Upper lobe of right lung (tissue), 1 donor: ENCODE results near the gene OR2D2. TPM values are rescaled to one million over a fixed set of nuclear protein-coding genes. Genes with fewer than 3 reads are reported as not detected.

Source experiments
- ATAC-seq: fragments of 200-7000 bp; cut with Tn5 transposase; one replicate; pipeline ENCODE4 v1.9.1; 2020; ENCODE audit warnings: mild to moderate bottlenecking, moderate library complexity
- DNase-seq: peaks from one replicate; pipeline ENCODE4 v3.0.0-alpha.2; 2020
- H3K27ac ChIP-seq: fragments of 200-600 bp; one replicate; pipeline ENCODE4 v1.8.0; 2022
- H3K27me3 ChIP-seq: fragments of 200-600 bp; one replicate; pipeline ENCODE4 v1.8.0; 2022; ENCODE audit warnings: mild to moderate bottlenecking
- H3K36me3 ChIP-seq: fragments of 200-600 bp; one replicate; pipeline ENCODE4 v1.8.0; 2022
- H3K4me1 ChIP-seq: fragments of 200-600 bp; one replicate; pipeline ENCODE4 v1.8.0; 2022
- H3K4me3 ChIP-seq: fragments of 200-600 bp; one replicate; pipeline ENCODE4 v1.8.0; 2022; ENCODE audit warnings: mild to moderate bottlenecking
- H3K9me3 ChIP-seq: fragments of 200-600 bp; one replicate; pipeline ENCODE4 v1.8.0; 2022
- intact Hi-C: fragments of 100-400 bp; cut with DNase I; formaldehyde crosslinking; loops from one replicate; pipeline ENCODE4 v1.11.0; 2022
- long read RNA-seq: library from polyadenylated mRNA; unstranded; transcript quantifications from one replicate; pipeline ENCODE4 v2.0.0, GENCODE V29; 2021
- total RNA-seq: library from RNA; stranded (reverse); fragmentation: NEBNext Ultra II Directional; extraction: Animal tissue kit (Norgen Biotek cat#: 25700); gene quantifications from one replicate; pipeline ENCODE4 v1.2.1, GENCODE V29; 2021
- TF ChIP-seq, protein P1 (sequence below): fragments of 200-600 bp; IDR thresholded peaks from one replicate; pipeline ENCODE4 v1.8.0; 2022; ENCODE audit warnings: antibody characterized with exemption
- donor health status: DM: no; HTN: yes; CAD: no; lungs with severe emphysema.

The OR2D2 gene, protein sequence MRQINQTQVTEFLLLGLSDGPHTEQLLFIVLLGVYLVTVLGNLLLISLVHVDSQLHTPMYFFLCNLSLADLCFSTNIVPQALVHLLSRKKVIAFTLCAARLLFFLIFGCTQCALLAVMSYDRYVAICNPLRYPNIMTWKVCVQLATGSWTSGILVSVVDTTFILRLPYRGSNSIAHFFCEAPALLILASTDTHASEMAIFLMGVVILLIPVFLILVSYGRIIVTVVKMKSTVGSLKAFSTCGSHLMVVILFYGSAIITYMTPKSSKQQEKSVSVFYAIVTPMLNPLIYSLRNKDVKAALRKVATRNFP
- total RNA-seq = not detected
- long read RNA-seq = 0 reads

DNA sequence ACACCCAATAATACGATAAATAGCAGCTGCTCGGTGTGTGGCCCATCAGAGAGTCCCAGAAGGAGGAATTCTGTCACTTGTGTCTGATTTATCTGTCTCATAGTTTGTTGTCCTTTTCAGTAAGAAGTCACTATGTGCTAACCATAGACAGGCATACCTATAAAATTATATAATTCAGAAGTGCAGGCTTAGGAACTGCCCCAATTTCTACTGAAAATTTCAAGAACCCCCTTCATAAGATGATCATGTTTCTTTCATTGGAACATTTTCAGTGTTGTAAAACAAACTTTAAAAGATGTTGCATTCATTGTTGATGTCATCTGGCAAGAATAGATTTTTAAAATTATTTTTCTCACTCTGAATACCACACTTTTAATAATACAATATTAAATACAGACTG, at the start of gene OR2D2:
OR2D2 (minus strand) TSS at position 101 of the 400 bp plus-strand sequence; CDS start at position 101, 0 bp downstream.
- DNase-seq (no peak), ATAC-seq (no peak)
- Histone ChIP-seq H3K27ac (no peak within 1 kb of the TSS), H3K4me1 (no peaks in the 10 kb centered on the region), H3K36me3 (no peaks in the 10 kb centered on the region), H3K27me3 (no peaks in the 10 kb centered on the region), H3K9me3 (no peaks in the 10 kb centered on the region), H3K4me3 (no peak within 1 kb of the TSS)
- TF ChIP-seq, protein P1, sequence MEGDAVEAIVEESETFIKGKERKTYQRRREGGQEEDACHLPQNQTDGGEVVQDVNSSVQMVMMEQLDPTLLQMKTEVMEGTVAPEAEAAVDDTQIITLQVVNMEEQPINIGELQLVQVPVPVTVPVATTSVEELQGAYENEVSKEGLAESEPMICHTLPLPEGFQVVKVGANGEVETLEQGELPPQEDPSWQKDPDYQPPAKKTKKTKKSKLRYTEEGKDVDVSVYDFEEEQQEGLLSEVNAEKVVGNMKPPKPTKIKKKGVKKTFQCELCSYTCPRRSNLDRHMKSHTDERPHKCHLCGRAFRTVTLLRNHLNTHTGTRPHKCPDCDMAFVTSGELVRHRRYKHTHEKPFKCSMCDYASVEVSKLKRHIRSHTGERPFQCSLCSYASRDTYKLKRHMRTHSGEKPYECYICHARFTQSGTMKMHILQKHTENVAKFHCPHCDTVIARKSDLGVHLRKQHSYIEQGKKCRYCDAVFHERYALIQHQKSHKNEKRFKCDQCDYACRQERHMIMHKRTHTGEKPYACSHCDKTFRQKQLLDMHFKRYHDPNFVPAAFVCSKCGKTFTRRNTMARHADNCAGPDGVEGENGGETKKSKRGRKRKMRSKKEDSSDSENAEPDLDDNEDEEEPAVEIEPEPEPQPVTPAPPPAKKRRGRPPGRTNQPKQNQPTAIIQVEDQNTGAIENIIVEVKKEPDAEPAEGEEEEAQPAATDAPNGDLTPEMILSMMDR = no peak
- intact Hi-C loops = no loop called here

DNA sequence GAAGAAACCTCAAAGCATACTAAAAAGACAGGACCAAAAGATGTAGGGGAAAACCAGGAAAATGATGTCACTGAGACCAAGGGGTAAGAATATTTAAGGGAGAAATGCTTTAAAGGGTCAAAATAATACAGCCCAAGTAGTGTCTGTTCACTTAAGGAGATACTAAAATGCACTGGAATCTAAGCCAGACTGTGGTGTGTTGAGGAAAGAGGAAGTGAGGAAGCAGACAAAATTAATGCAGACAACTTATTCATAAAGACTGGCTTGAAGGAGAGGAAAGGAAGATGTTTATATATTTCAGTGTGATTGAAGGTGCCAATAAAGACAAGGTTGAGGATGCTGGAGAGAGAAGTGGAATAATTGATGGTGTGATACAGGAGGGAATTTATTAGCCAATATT, 49.7 kb upstream of the OR2D2 start:
- no peaks in the 10 kb centered on the region for H3K4me1 ChIP-seq
- intact Hi-C loops = no loop called here
- H3K27ac ChIP-seq = no peak overlapping the region
- H3K9me3 ChIP-seq = no peaks in the 10 kb centered on the region
- H3K36me3 ChIP-seq = no peaks in the 10 kb centered on the region
- DNase-seq (no peak), ATAC-seq (no peak)
- no peaks in the 10 kb centered on the region for H3K27me3 ChIP-seq
- TF ChIP-seq, protein P1 = no peak
- no peak overlapping the region for H3K4me3 ChIP-seq

DNA sequence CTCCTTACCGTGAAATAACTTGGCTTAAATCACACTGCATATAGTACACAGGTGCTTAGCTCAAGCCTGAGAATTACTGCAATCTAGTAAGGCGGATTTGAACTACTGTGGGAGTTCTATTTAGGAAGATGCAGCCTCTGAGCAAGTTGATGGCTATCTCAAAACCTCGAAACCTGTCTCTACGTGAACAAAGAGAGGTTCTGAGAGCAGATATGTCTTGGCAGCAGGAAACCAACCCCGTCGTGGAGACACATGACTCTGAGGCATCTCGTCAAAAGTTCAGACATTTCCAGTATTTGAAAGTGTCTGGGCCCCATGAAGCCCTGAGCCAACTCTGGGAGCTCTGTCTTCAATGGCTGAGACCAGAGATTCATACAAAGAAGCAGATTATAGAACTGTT, 39.8 kb upstream of the OR2D2 start:
- intact Hi-C loops = no loop called here
- TF ChIP-seq, protein P1 = no peak
- Histone ChIP-seq H3K4me3 (no peak overlapping the region), H3K36me3 (no peaks in the 10 kb centered on the region), H3K4me1 (peaks cover 5% of the 10 kb centered on the region), H3K27me3 (no peaks in the 10 kb centered on the region), H3K9me3 (no peaks in the 10 kb centered on the region), H3K27ac (no peak overlapping the region)
- DNase-seq (no peak), ATAC-seq (no peak)

DNA sequence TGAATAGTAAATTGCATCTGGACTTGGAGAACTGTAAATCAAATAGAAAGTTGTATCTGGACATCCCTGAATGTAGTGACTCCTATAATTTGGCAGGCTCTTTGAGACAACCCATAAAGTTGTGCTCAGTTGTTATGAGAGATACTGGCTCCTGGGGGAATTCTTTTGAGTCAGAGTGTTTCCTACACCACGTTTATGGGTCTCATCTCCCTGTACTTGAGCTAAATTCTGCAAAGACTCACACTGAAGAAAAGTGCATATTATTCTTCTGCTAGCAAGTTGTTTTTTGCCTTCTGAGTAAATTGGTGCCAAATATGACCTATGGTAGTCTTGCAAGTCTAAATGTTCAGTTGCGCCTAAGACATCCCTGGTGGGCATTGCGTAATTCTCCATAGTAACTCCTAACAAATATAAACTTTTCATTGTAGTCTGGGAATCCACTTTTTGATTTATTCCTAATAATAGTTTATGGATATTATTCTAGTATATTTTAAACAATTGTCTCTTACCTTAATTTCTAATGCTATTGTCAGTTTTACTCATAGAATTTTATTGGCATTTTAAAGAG, 38.9 kb upstream of the OR2D2 start:
- H3K27ac ChIP-seq = no peak overlapping the region
- H3K9me3 ChIP-seq = no peaks in the 10 kb centered on the region
- intact Hi-C loops = no loop called here
- H3K36me3 ChIP-seq = no peaks in the 10 kb centered on the region
- ATAC-seq (no peak), DNase-seq (no peak)
- no peak overlapping the region for H3K4me3 ChIP-seq
- TF ChIP-seq, protein P1 = no peak
- peaks cover 9% of the 10 kb centered on the region for H3K4me1 ChIP-seq
- H3K27me3 ChIP-seq = no peaks in the 10 kb centered on the region

DNA sequence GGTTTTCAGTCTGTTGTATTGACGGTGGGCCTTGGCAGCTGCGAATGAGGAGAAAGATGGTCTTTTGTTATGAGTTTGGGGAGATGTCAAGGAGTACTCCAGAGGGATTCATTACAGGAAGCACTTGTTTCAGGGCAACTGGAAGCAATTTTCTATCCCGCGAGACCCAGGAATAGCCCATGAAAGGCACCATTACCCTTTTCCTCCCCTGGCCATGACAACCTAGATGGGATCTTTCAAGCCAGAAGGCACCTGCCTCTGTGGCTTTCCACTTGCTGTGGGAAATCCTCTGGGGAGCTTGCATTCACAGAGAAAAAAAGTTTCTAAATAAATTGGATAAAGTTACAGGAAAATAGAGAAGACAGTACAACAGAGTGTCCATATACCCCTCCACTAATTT, 36.6 kb upstream of the OR2D2 start:
- no peaks in the 10 kb centered on the region for H3K36me3 ChIP-seq
- TF ChIP-seq, protein P1 = no peak
- H3K9me3 ChIP-seq = no peaks in the 10 kb centered on the region
- no peak overlapping the region for H3K4me3 ChIP-seq
- peaks cover 9% of the 10 kb centered on the region for H3K4me1 ChIP-seq
- no peaks in the 10 kb centered on the region for H3K27me3 ChIP-seq
- no peak overlapping the region for H3K27ac ChIP-seq
- DNase-seq (no peak), ATAC-seq (no peak)
- intact Hi-C loops = loop anchor here (10.0 kb wide), 1 partner anchor 584 kb away; no protein-coding TSS in a partner anchor
